Measurements from ENCODE around the gene UHRF2.
"Not testable (repeated sequence)": the region's sequence is repeated elsewhere in the genome, so short reads cannot be mapped to it uniquely, and the experiment has no call there.

The UHRF2 gene

DNA sequence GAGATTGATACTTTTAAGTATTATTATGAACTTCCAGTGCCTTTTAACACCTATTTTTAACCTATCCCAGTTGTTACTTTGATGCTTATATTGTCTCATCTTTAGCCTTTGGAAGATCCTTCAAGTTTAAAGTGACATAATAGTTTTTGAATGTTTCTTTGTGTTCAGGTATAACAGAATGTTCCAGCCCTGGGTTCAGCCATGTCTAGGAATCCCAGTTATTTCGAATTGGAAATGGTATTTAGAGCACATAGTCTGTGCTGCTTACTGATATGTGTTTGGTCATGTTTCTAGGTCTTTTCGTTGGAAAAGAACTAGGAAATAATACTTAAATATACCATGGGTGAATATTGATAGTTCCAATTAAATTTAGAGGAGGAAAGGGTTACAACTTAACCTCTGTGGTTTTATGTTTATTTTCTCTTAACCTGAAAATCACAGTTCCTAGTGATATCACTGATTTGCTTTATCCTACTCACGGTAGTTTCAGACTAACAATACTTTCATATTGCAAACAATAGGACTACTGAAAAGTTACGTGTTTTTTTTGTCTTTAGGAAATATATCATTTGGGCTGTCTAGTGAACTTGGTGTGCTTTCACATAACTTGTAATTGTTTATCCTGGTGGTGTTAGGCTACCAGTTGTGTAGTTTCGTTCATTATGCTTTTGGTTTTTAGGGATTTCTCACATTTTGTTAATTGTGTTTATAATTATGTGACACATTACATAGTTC is 37.8 kb downstream of the UHRF2 start:
- H3K9me3 ChIP-seq (ENCODE audit: control insufficient read depth, insufficient read depth, low read length) = no peaks in the 10 kb centered on the region
- no peaks in the 10 kb centered on the region for H3K27me3 ChIP-seq (ENCODE audit: control insufficient read depth, insufficient read depth, low read length)
- H3K9ac ChIP-seq (ENCODE audit: low read depth, low read length) = no peak overlapping the region
- no peaks in the 10 kb centered on the region; the same call in 1 of the 2 replicates for H3K36me3 ChIP-seq (ENCODE audit: control insufficient read depth, insufficient read depth, low read length)
- H3K4me3 ChIP-seq (ENCODE audit: low read depth, low read length) = no peak overlapping the region
- no peak overlapping the region for H3K27ac ChIP-seq (ENCODE audit: low read depth, low read length)
- peaks cover 16% of the 10 kb centered on the region for H3K4me1 ChIP-seq (ENCODE audit: control insufficient read depth, insufficient read depth, low read length)

- not testable (repeated sequence) for H3K4me1 ChIP-seq (ENCODE audit: control insufficient read depth, insufficient read depth, low read length); H3K4me3 ChIP-seq (ENCODE audit: low read depth, low read length); H3K36me3 ChIP-seq (ENCODE audit: control insufficient read depth, insufficient read depth, low read length); H3K27me3 ChIP-seq (ENCODE audit: control insufficient read depth, insufficient read depth, low read length); H3K9me3 ChIP-seq (ENCODE audit: control insufficient read depth, insufficient read depth, low read length); H3K9ac ChIP-seq (ENCODE audit: low read depth, low read length); H3K27ac ChIP-seq (ENCODE audit: low read depth, low read length)
These were observed 42.3 kb downstream of the UHRF2 start for GRCh38 chr9:6455292-6455691.

DNA sequence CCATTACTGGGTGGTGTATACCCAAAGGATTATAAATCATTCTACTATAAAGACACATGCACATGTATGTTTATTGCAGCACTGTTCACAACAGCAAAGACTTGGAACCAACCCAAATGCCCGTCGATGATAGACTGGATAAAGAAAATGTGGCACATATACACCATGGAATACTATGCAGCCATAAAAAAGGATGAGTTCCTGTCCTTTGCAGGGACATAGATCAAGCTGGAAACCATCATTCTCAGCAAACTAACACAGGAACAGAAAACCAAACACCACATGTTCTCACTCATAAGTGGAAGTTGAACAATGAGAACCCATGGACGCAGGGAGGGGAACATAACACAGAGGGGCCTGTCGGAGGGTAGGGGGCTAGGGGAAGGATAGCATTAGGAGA is 45.7 kb downstream of the UHRF2 start:
- H3K27me3 ChIP-seq (ENCODE audit: control insufficient read depth, insufficient read depth, low read length); H3K9me3 ChIP-seq (ENCODE audit: control insufficient read depth, insufficient read depth, low read length); H3K4me1 ChIP-seq (ENCODE audit: control insufficient read depth, insufficient read depth, low read length); H3K9ac ChIP-seq (ENCODE audit: low read depth, low read length); H3K27ac ChIP-seq (ENCODE audit: low read depth, low read length); H3K4me3 ChIP-seq (ENCODE audit: low read depth, low read length): not testable (repeated sequence)
- H3K36me3 ChIP-seq (ENCODE audit: control insufficient read depth, insufficient read depth, low read length) = peaks cover 14% of the 10 kb centered on the region; the same call in 1 of the 2 replicates

DNA sequence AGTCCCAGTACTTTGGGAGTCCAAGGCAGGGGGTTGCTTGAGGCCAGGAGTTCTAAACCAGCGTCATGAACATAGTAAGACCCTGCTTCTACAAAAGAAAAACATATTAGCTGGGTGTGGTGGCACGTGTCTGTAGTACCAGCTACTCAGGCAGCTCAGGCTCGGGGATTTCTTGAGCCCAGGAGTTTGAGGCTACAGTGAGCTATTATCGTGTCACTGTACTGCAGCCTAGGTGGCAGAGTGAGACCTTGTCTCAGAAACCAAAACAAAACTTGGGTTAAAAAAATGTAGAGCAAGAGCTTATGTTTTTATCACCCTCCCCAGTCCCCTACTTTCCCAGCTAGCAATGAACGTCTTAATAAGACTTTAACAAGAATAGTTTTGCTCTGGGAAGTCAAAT is 46.7 kb downstream of the UHRF2 start:
- Histone ChIP-seq H3K27ac (ENCODE audit: low read depth, low read length) (no peak overlapping the region), H3K9me3 (ENCODE audit: control insufficient read depth, insufficient read depth, low read length) (no peaks in the 10 kb centered on the region), H3K36me3 (ENCODE audit: control insufficient read depth, insufficient read depth, low read length) (peaks cover 14% of the 10 kb centered on the region; the same call in 1 of the 2 replicates), H3K4me3 (ENCODE audit: low read depth, low read length) (no peak overlapping the region), H3K9ac (ENCODE audit: low read depth, low read length) (no peak overlapping the region), H3K4me1 (ENCODE audit: control insufficient read depth, insufficient read depth, low read length) (no peaks in the 10 kb centered on the region), H3K27me3 (ENCODE audit: control insufficient read depth, insufficient read depth, low read length) (no peaks in the 10 kb centered on the region)

DNA sequence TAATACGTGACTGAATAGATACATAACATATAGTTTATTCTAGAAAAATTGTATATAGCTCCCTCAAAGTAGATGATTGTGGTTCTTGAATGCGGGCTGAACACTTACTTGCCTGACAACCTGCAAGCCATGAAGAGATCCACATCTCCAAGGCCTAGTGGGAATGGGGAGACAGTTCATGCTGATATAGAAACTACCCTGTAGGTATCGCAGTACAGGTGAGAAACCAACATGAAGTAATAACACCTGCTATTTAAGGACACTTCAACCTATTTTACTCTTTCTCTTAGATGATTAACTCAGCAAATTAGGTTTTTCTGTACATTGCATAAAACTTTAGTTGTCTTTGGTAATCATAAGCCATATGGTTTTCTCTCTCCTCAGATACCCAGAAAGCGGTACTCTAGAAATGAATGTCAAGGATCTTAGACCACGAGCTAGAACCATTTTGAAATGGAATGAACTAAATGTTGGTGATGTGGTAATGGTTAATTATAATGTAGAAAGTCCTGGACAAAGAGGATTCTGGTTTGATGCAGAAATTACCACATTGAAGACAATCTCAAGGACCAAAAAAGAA is 47.3 kb downstream of the UHRF2 start:
- no peaks in the 10 kb centered on the region for H3K27me3 ChIP-seq (ENCODE audit: control insufficient read depth, insufficient read depth, low read length)
- H3K36me3 ChIP-seq (ENCODE audit: control insufficient read depth, insufficient read depth, low read length) = peaks cover 14% of the 10 kb centered on the region; the same call in 1 of the 2 replicates
- H3K4me1 ChIP-seq (ENCODE audit: control insufficient read depth, insufficient read depth, low read length) = no peaks in the 10 kb centered on the region
- H3K27ac ChIP-seq (ENCODE audit: low read depth, low read length) = no peak overlapping the region
- H3K4me3 ChIP-seq (ENCODE audit: low read depth, low read length) = no peak overlapping the region
- H3K9ac ChIP-seq (ENCODE audit: low read depth, low read length) = no peak overlapping the region
- no peaks in the 10 kb centered on the region for H3K9me3 ChIP-seq (ENCODE audit: control insufficient read depth, insufficient read depth, low read length)

DNA sequence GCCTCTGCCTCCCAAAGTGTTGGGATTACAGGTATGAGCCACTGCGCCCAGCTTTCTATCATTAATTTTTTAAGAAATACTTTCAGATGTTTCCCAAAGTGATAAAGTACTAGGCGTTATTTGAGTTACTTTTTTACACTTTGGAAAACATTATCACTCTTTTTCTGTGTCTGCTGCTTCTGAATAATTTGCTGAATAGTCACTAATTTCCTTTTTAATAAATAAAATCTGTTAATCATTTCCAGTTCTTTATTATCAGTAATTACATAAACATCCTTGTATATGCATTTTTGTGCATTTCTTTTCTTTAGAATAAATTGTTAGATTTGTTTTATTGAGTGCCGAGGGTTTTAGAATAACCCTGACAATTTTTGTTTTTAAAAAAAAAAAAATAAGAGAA is 48.6 kb downstream of the UHRF2 start:
- H3K36me3 ChIP-seq (ENCODE audit: control insufficient read depth, insufficient read depth, low read length) = peaks cover 17% of the 10 kb centered on the region
- H3K4me1 ChIP-seq (ENCODE audit: control insufficient read depth, insufficient read depth, low read length) = no peaks in the 10 kb centered on the region
- no peak overlapping the region for H3K4me3 ChIP-seq (ENCODE audit: low read depth, low read length)
- H3K9ac ChIP-seq (ENCODE audit: low read depth, low read length) = no peak overlapping the region
- no peak overlapping the region for H3K27ac ChIP-seq (ENCODE audit: low read depth, low read length)
- H3K9me3 ChIP-seq (ENCODE audit: control insufficient read depth, insufficient read depth, low read length) = no peaks in the 10 kb centered on the region
- H3K27me3 ChIP-seq (ENCODE audit: control insufficient read depth, insufficient read depth, low read length) = no peaks in the 10 kb centered on the region

DNA sequence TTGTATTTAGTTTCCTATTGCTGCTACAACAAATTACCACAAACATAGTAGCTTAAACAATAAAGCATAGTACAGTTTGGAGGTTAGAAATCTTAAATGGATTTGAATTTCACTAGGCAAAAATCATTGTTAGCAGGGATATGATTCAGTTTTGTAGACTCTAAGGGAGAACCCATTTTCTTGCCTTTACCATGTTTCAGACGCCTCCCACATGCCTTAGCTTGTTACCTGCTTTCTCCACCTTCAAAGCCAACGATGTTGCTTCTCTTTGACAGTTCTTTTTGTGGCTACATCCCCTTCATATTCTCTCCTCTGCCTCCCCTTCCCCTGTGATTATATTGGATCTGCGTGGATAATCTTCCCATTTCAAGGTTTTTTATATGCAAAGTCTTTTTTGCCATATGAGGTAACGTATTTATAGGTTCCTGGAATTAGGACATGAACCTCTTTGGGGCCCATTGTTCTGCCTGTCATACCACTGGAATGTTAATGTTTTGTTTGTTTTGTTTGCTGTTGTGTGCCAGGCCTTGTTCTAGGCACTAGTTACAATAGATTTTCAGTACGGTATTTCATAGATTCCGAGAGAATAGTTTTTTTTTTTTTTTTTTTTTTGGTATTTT is 54.1 kb downstream of the UHRF2 start:
- Histone ChIP-seq H3K27me3 (ENCODE audit: control insufficient read depth, insufficient read depth, low read length) (no peaks in the 10 kb centered on the region), H3K9ac (ENCODE audit: low read depth, low read length) (no peak overlapping the region), H3K9me3 (ENCODE audit: control insufficient read depth, insufficient read depth, low read length) (no peaks in the 10 kb centered on the region), H3K4me1 (ENCODE audit: control insufficient read depth, insufficient read depth, low read length) (peaks cover 9% of the 10 kb centered on the region; the same call in 1 of the 2 replicates), H3K36me3 (ENCODE audit: control insufficient read depth, insufficient read depth, low read length) (peaks cover 3% of the 10 kb centered on the region; the same call in 1 of the 2 replicates), H3K27ac (ENCODE audit: low read depth, low read length) (no peak overlapping the region), H3K4me3 (ENCODE audit: low read depth, low read length) (no peak overlapping the region)

GRCh38 chr9:6471231-6471850 is 58.3 kb downstream of the UHRF2 start:
- Histone ChIP-seq H3K27me3 (ENCODE audit: control insufficient read depth, insufficient read depth, low read length) (no peaks in the 10 kb centered on the region), H3K27ac (ENCODE audit: low read depth, low read length) (no peak overlapping the region), H3K36me3 (ENCODE audit: control insufficient read depth, insufficient read depth, low read length) (peaks cover 12% of the 10 kb centered on the region), H3K4me1 (ENCODE audit: control insufficient read depth, insufficient read depth, low read length) (peaks cover 17% of the 10 kb centered on the region), H3K9me3 (ENCODE audit: control insufficient read depth, insufficient read depth, low read length) (no peaks in the 10 kb centered on the region), H3K4me3 (ENCODE audit: low read depth, low read length) (no peak overlapping the region), H3K9ac (ENCODE audit: low read depth, low read length) (no peak overlapping the region)

- Histone ChIP-seq H3K27ac (ENCODE audit: low read depth, low read length) (no peak overlapping the region), H3K27me3 (ENCODE audit: control insufficient read depth, insufficient read depth, low read length) (no peaks in the 10 kb centered on the region), H3K9ac (ENCODE audit: low read depth, low read length) (no peak overlapping the region), H3K36me3 (ENCODE audit: control insufficient read depth, insufficient read depth, low read length) (peaks cover 20% of the 10 kb centered on the region), H3K9me3 (ENCODE audit: control insufficient read depth, insufficient read depth, low read length) (no peaks in the 10 kb centered on the region), H3K4me3 (ENCODE audit: low read depth, low read length) (no peak overlapping the region), H3K4me1 (ENCODE audit: control insufficient read depth, insufficient read depth, low read length) (peaks cover 11% of the 10 kb centered on the region; the same call in 1 of the 2 replicates)
These were observed 60.2 kb downstream of the UHRF2 start for GRCh38 chr9:6473151-6473550.

DNA sequence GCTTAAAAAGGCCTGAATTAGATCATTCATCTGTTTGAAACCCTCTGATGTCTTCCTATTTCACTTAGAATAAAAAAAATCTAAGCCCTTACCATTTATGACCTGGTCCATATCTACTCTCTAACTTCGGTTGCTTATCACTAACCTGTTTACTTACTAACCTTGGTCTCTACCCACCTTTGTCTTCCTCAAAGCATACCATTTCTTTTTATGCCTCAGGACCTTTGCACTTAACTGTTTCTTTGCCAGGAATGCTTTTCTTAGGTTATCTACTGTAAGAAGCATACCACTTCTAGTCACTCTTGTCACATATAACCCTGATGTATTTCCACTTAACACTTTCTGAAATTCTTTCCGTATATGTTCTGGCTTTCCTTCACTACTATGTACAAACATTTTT is 67.0 kb downstream of the UHRF2 start:
- Histone ChIP-seq H3K4me1 (ENCODE audit: control insufficient read depth, insufficient read depth, low read length) (no peaks in the 10 kb centered on the region), H3K9me3 (ENCODE audit: control insufficient read depth, insufficient read depth, low read length) (no peaks in the 10 kb centered on the region), H3K36me3 (ENCODE audit: control insufficient read depth, insufficient read depth, low read length) (peaks cover 80% of the 10 kb centered on the region), H3K27me3 (ENCODE audit: control insufficient read depth, insufficient read depth, low read length) (no peaks in the 10 kb centered on the region), H3K4me3 (ENCODE audit: low read depth, low read length) (no peak overlapping the region), H3K27ac (ENCODE audit: low read depth, low read length) (no peak overlapping the region), H3K9ac (ENCODE audit: low read depth, low read length) (no peak overlapping the region)

- Histone ChIP-seq H3K36me3 (ENCODE audit: control insufficient read depth, insufficient read depth, low read length) (peaks cover 81% of the 10 kb centered on the region), H3K27me3 (ENCODE audit: control insufficient read depth, insufficient read depth, low read length) (no peaks in the 10 kb centered on the region), H3K9ac (ENCODE audit: low read depth, low read length) (no peak overlapping the region), H3K4me3 (ENCODE audit: low read depth, low read length) (no peak overlapping the region), H3K27ac (ENCODE audit: low read depth, low read length) (no peak overlapping the region), H3K4me1 (ENCODE audit: control insufficient read depth, insufficient read depth, low read length) (no peaks in the 10 kb centered on the region), H3K9me3 (ENCODE audit: control insufficient read depth, insufficient read depth, low read length) (no peaks in the 10 kb centered on the region)
These were observed 71.2 kb downstream of the UHRF2 start for GRCh38 chr9:6484210-6484609.
